HepG2 (cell line): ENCODE results near the gene F8. TPM values are rescaled to one million over a fixed set of nuclear protein-coding genes. Genes with fewer than 3 reads are reported as not detected.
A peak's percentile ranks its signal among the peaks of the same experiment; 100 is the strongest.

Experiments
- ATAC-seq: fragments of 200-7000 bp; cut with Tn5 transposase; 3 replicates; pipeline ENCODE4 v1.9.1; 2020; ENCODE audit warnings: mild to moderate bottlenecking, moderate library complexity
- BruUV-seq: library from RNA; stranded (reverse); fragments of 400-500 nt; replicated peaks from 2 replicates; lab custom pipeline; 2021; lab: Mats Ljungman, UMichigan
- CTCF ChIA-PET: fragments of 300-600 bp; formaldehyde crosslinking; extraction: SDS; loops from one replicate; lab custom pipeline; 2021; ENCODE audit warnings: low total read pairs, inconsistent platforms, low intra/inter-chr PET ratio; lab: Yijun Ruan, JAX
- POLR2A ChIA-PET: fragments of 350-600 bp; sonication (Branson Sonifier 250); formaldehyde crosslinking; loops from one replicate; lab custom pipeline; 2020; ENCODE audit warnings: antibody characterized with exemption, inconsistent platforms; lab: Yijun Ruan, JAX
- DNase-seq: peaks from one replicate; pipeline ENCODE4 v3.0.0-alpha.2; 2015; ENCODE audit warnings: low spot score
- FAIRE-seq: peaks from 3 replicates; lab custom pipeline; 2011; peaks lifted over from hg19 to GRCh38; lab: Jason Lieb, UNC
- H2AFZ ChIP-seq: one replicate; pipeline ENCODE4 v1.6.1; 2011; ENCODE audit warnings: low read length, inconsistent platforms
- H3K27ac ChIP-seq: fragments of 300-600 bp; 3 replicates; pipeline ENCODE4 v1.8.0; 2011; ENCODE audit warnings: mixed run types, mild to moderate bottlenecking, mixed read lengths, low read length, inconsistent platforms; ENCODE audit not compliant: insufficient read depth; ENCODE audit errors: extremely low read length
- H3K27me3 ChIP-seq, 2 experiments: fragments of 200-600 bp in 1 of 2; 2 replicates in 1 of 2; 3 replicates in 1 of 2; pipeline versions ENCODE4 v1.6.0 to v1.8.0; 2011; ENCODE audit warnings: low read length in 2 of 2, mild to moderate bottlenecking in 2 of 2, moderate library complexity in 2 of 2, inconsistent platforms in 1 of 2; ENCODE audit not compliant: insufficient read depth in 2 of 2, control insufficient read depth in 1 of 2
- H3K36me3 ChIP-seq, 2 experiments: fragments of 200-600 bp in 1 of 2; replicated peaks in 1 of 2; 2 replicates in 1 of 2; 3 replicates in 1 of 2; pipeline versions ENCODE4 v1.5.1 to v1.8.0; 2011; ENCODE audit warnings: low read length in 2 of 2, inconsistent platforms in 1 of 2; ENCODE audit not compliant: insufficient read depth in 2 of 2, control insufficient read depth in 1 of 2
- H3K4me1 ChIP-seq: 2 replicates; pipeline ENCODE4 v1.5.1; 2012; ENCODE audit warnings: low read length, inconsistent platforms; ENCODE audit not compliant: insufficient read depth
- H3K4me2 ChIP-seq: 2 replicates; pipeline ENCODE4 v1.6.0; 2011; ENCODE audit warnings: low read depth, low read length, inconsistent platforms
- H3K4me3 ChIP-seq, 3 experiments: fragments of 200-600 bp in 1 of 3; sonication (generic), shearing (Covaris generic) in 1 of 3; replicated peaks in 1 of 3; 2 replicates each; pipeline ENCODE4 v1.5.1; 2011 to 2016; ENCODE audit warnings: low read length in 3 of 3, inconsistent platforms in 2 of 3, low read depth in 2 of 3, mild to moderate bottlenecking in 2 of 3, control low read depth in 1 of 3, mixed read lengths in 1 of 3; ENCODE audit not compliant: insufficient read depth in 1 of 3
- H3K79me2 ChIP-seq: one replicate; pipeline ENCODE4 v1.6.1; 2011; ENCODE audit warnings: low read length, inconsistent platforms; ENCODE audit not compliant: insufficient read depth
- H3K9ac ChIP-seq: 2 replicates; pipeline ENCODE4 v1.6.0; 2011; ENCODE audit warnings: mild to moderate bottlenecking, low read depth, low read length, inconsistent platforms; ENCODE audit not compliant: insufficient read depth
- H3K9me3 ChIP-seq: 2 replicates; pipeline ENCODE4 v1.5.1; 2012; ENCODE audit warnings: mild to moderate bottlenecking, low read length
- H4K20me1 ChIP-seq: 2 replicates; pipeline ENCODE4 v1.6.0; 2011; ENCODE audit warnings: inconsistent platforms, mild to moderate bottlenecking, low read length, moderate library complexity; ENCODE audit not compliant: insufficient read depth
- ARID4A ChIP-seq: sonication (generic); formaldehyde crosslinking; IDR thresholded peaks from 2 replicates; pipeline ENCODE4 v1.5.0; 2020; ENCODE audit warnings: mild to moderate bottlenecking, missing genetic modification reagents, borderline replicate concordance
- CHCHD3 ChIP-seq: sonication (generic); formaldehyde crosslinking; IDR thresholded peaks from 2 replicates; pipeline ENCODE4 v1.8.0; 2022; ENCODE audit warnings: mild to moderate bottlenecking, missing genetic modification reagents, moderate library complexity
- NR2F6 ChIP-seq, 2 experiments: IDR thresholded peaks; 2 replicates each; pipeline ENCODE4 v1.6.1; 2016; ENCODE audit warnings: antibody characterized with exemption in 1 of 2, mild to moderate bottlenecking in 1 of 2
- PBX3 ChIP-seq: sonication (generic); formaldehyde crosslinking; IDR thresholded peaks from 2 replicates; pipeline ENCODE4 v1.8.1; 2023; ENCODE audit warnings: missing genetic modification reagents, inconsistent platforms, borderline replicate concordance
- PRDM15 ChIP-seq: sonication (generic); formaldehyde crosslinking; IDR thresholded peaks from 2 replicates; pipeline ENCODE4 v1.4.0; 2020; ENCODE audit warnings: missing genetic modification reagents
- SATB2 ChIP-seq: sonication (generic); formaldehyde crosslinking; IDR thresholded peaks from 2 replicates; pipeline ENCODE4 v1.5.0; 2020; ENCODE audit warnings: missing genetic modification reagents
- SNAPC4 ChIP-seq: sonication (generic); formaldehyde crosslinking; IDR thresholded peaks from 2 replicates; pipeline ENCODE4 v1.4.0; 2020; ENCODE audit warnings: mild to moderate bottlenecking, missing genetic modification reagents
- WGBS: methylation state at CpG from one replicate; pipeline ENCODE4 v1.1.6; 2017; ENCODE audit warnings: low lambda C conversion rate; 5-methylcytosine and 5-hydroxymethylcytosine counted together
- in situ Hi-C: cut with HindIII; loops from 2 replicates; pipeline ENCODE4 v1.10.0; 2017; ENCODE audit warnings: low pct_unique_long_range_greater_than_20kb; ENCODE audit not compliant: extremely low pct_ligation_motif_present
- intact Hi-C: fragments of 100-400 bp; cut with micrococcal nuclease; formaldehyde crosslinking; loops from one replicate; pipeline ENCODE4 v1.10.0; 2022; ENCODE audit not compliant: unreplicated experiment
- polyA plus RNA-seq, 8 experiments: library from polyadenylated mRNA; depleted of rRNA in 3 of 8; stranded (reverse) in 7 of 8; unstranded in 1 of 8; fragments of >200 nt; fragmentation: Illumina TruSeq in 4 of 8; extraction: Trizol in 4 of 8; gene quantifications; 2 replicates each; pipeline versions ENCODE4 v1.2.1 to v1.2.3, GENCODE V29; 2011 to 2016; ENCODE audit warnings: low read depth in 4 of 8, missing spikeins in 1 of 8, mixed read lengths in 1 of 8; ENCODE audit not compliant: insufficient read depth in 1 of 8
- total RNA-seq, 5 experiments: library from RNA; depleted of rRNA; stranded (reverse); fragments of >200 nt; fragmentation: Illumina TruSeq; extraction: Trizol; gene quantifications; 2 replicates each; pipeline ENCODE4 v1.2.3, GENCODE V29; 2016; ENCODE audit warnings: low read depth in 1 of 5

The F8 gene
- total and polyA plus RNA-seq, 2 of the 13 experiments (the other 11 are each of a cell fraction or from before 2014, with no cell fraction given): 0.29 to 0.61 TPM

GRCh38 chrX:154799556-154800348 is 222.8 kb downstream of the F8 start:
- ChIA-PET CTCF (no interaction called here), POLR2A (interaction anchor here (1.0 to 2.6 kb wide), 3 partner anchors 21 to 37 kb away, joined by 3 to 23 read pairs (median 4); partner anchors contain the start of gene DKC1)
- DNase-seq (peak; percentile 90), FAIRE-seq (peak; percentile 98), ATAC-seq (peak; percentile 94)
- H3K27me3 ChIP-seq: no peaks in the 10 kb centered on the region
- no peaks in the 10 kb centered on the region for H3K36me3 ChIP-seq
- 0% methylated on average over 9 of the region's 9 CpGs for WGBS
- H3K4me1 ChIP-seq: peaks cover 87% of the 10 kb centered on the region
- no peaks in the 10 kb centered on the region; the same call in 1 of the 2 replicates for H4K20me1 ChIP-seq
- peak overlapping the region; percentile 74 for H3K27ac ChIP-seq
- H2AFZ ChIP-seq: no peak overlapping the region
- H3K4me2 ChIP-seq: peak overlapping the region; percentile 70
- no TSS peak for BruUV-seq
- intact Hi-C loops (loop anchor here (1.0 kb wide), 1 partner anchor 37 kb away; the partner anchor contains the start of gene DKC1), in situ Hi-C loops (no loop called here)
- peak overlapping the region; percentile 62 for H3K9ac ChIP-seq
- peak overlapping the region in 1 of 3 experiments; percentile 43; a peak in 1 of 6 replicates for H3K4me3 ChIP-seq
- H3K9me3 ChIP-seq: no peaks in the 10 kb centered on the region
- no peaks in the 10 kb centered on the region for H3K79me2 ChIP-seq
- TF ChIP-seq CHCHD3 (CRISPR knock-in tag): no peak
- TF ChIP-seq SNAPC4 (CRISPR knock-in tag): no peak
- no peak for TF ChIP-seq PBX3 (CRISPR knock-in tag)
- TF ChIP-seq SATB2 (CRISPR knock-in tag): no peak
- TF ChIP-seq NR2F6 (IDR thresholded peaks at IDR 0.05): peak; percentile 81
- TF ChIP-seq NR2F6 (CRISPR knock-in tag; IDR thresholded peaks at IDR 0.05): peak; percentile 25
- TF ChIP-seq PRDM15 (CRISPR knock-in tag): no peak
- peak; percentile 47; the same call in 1 of the 2 replicates for TF ChIP-seq ARID4A (CRISPR knock-in tag)
